Endodermal cell (in vitro differentiated cells): Measurements from ENCODE around the gene BRI3. TPM values are rescaled to one million over a fixed set of nuclear protein-coding genes. Genes with fewer than 3 reads are reported as not detected.

Source experiments
- DNase-seq: peaks from one replicate; pipeline ENCODE4 v3.0.0-alpha.2; 2017
- H3K27ac ChIP-seq: 2 replicates; pipeline ENCODE4 v1.5.1; 2013; ENCODE audit warnings: mild to moderate bottlenecking, low read depth, low read length, moderate library complexity
- H3K27me3 ChIP-seq: 2 replicates; pipeline ENCODE4 v1.6.1; 2013; ENCODE audit warnings: mild to moderate bottlenecking, low read length, moderate library complexity; ENCODE audit not compliant: insufficient read depth, control insufficient read depth, poor library complexity, severe bottlenecking
- H3K36me3 ChIP-seq: 2 replicates; pipeline ENCODE4 v1.7.0; 2013; ENCODE audit warnings: mild to moderate bottlenecking, low read length, moderate library complexity; ENCODE audit not compliant: control insufficient read depth, insufficient read depth
- H3K4me1 ChIP-seq: one replicate; pipeline ENCODE4 v1.7.0; 2013; ENCODE audit warnings: low read length; ENCODE audit not compliant: control insufficient read depth, insufficient read depth
- H3K4me3 ChIP-seq: 2 replicates; pipeline ENCODE4 v1.5.1; 2013; ENCODE audit warnings: mild to moderate bottlenecking, low read length, moderate library complexity
- H3K9ac ChIP-seq: 2 replicates; pipeline ENCODE4 v1.6.1; 2013; ENCODE audit warnings: mild to moderate bottlenecking, low read length, moderate library complexity; ENCODE audit not compliant: poor library complexity, severe bottlenecking; ENCODE audit errors: extremely low read depth
- H3K9me3 ChIP-seq: 2 replicates; pipeline ENCODE4 v1.6.1; 2013; ENCODE audit warnings: mild to moderate bottlenecking, low read length, moderate library complexity; ENCODE audit not compliant: control insufficient read depth
- H3K27ac Mint-ChIP-seq: 2 replicates; pipeline ENCODE4 v1.8.0; 2020; ENCODE audit warnings: mixed read lengths
- H3K27me3 Mint-ChIP-seq: 2 replicates; pipeline ENCODE4 v1.8.0; 2021; ENCODE audit warnings: mild to moderate bottlenecking, mixed read lengths; ENCODE audit not compliant: insufficient read depth
- H3K36me3 Mint-ChIP-seq: 2 replicates; pipeline ENCODE4 v1.8.0; 2020; ENCODE audit warnings: low read depth, mixed read lengths
- H3K4me1 Mint-ChIP-seq: 2 replicates; pipeline ENCODE4 v1.8.0; 2020; ENCODE audit warnings: mixed read lengths
- H3K4me3 Mint-ChIP-seq: 2 replicates; pipeline ENCODE4 v1.8.0; 2020; ENCODE audit warnings: mild to moderate bottlenecking, moderate library complexity, mixed read lengths
- H3K9me3 Mint-ChIP-seq: 2 replicates; pipeline ENCODE4 v1.8.0; 2020; ENCODE audit warnings: mild to moderate bottlenecking, mixed read lengths
- WGBS, 2 experiments: methylation state at CpG; one replicate each; pipeline versions ENCODE4 v1.1.5 to v1.1.7; 2013; ENCODE audit warnings: missing lambda C conversion rate in 2 of 2, mixed read lengths in 1 of 2; ENCODE audit not compliant: insufficient coverage in 1 of 2, insufficient read length in 1 of 2; 5-methylcytosine and 5-hydroxymethylcytosine counted together
- total RNA-seq, 2 donors: library from RNA; stranded (reverse); fragmentation: NEBNext Ultra II Directional in 1 of 2; extraction: Animal tissue kit (Norgen Biotek cat#: 25700) in 1 of 2; gene quantifications; 2 replicates in 1 of 2; 3 replicates in 1 of 2; pipeline ENCODE4 v1.2.1, GENCODE V29; 2021
- TF ChIP-seq, protein P1 (sequence below): fragments of 200-600 bp; sonication (generic); conservative IDR thresholded peaks from 2 replicates; pipeline ENCODE4 v1.5.0; 2021; ENCODE audit warnings: antibody characterized with exemption, mild to moderate bottlenecking

Gene BRI3
- total RNA-seq, 2 donors from 2014 or later, result 130 to 152 TPM

DNA sequence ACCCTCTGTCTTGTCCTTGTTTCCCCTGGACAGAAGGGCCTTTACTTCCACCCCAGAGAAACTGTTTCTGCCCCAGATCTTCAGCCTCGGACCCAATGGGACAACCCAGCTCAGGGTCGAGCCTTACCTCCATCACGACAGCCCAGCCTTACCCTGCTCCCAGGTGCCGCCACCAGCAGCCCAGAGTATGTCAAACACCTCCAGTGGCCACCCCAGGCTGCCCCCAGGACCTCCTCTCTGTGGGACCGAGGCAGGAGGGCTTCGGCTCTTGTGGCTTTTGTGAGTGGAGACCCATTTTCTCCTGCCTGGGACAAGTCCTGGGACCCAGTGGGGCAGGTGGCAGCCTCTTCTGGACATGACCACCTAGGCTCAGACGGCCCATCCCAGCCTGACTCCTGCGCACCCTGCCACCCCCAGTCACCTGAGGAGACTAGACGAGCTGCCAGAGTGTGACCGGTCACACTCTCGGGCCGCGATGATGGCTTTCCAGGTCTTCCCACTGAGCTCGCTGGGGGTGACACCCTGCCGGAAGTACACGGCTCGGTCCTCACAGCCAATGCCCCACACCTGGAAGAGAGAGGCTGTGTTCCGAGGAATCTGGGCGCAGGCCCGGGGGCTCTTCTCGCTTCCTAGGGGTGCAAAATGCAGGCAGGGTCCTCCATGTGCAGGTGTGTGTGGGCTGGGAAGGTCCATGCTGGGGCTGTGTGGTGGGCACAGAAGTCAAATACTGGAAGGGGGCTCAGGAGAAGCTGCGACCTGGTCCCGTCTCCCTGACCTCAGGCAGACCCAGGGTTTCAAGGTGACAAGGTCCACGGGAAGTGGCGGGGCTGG, 44.9 kb upstream of the BRI3 start:
- Histone ChIP-seq H3K9ac (no peak overlapping the region), H3K4me3 (no peak overlapping the region), H3K27me3 (no peaks in the 10 kb centered on the region), H3K27ac (no peak overlapping the region), H3K9me3 (no peaks in the 10 kb centered on the region), H3K4me1 (no peaks in the 10 kb centered on the region), H3K36me3 (no peaks in the 10 kb centered on the region)
- Mint-ChIP-seq H3K27ac (no peak overlapping the region), H3K4me1 (no peaks in the 10 kb centered on the region), H3K27me3 (no peaks in the 10 kb centered on the region), H3K9me3 (no peaks in the 10 kb centered on the region), H3K36me3 (peaks cover 25% of the 10 kb centered on the region), H3K4me3 (no peak overlapping the region)
- 91 to 95% methylated on average over 10 to 25 of the region's 25 CpGs for WGBS, 2 experiments
- DNase-seq, result no peak
- TF ChIP-seq, protein P1, sequence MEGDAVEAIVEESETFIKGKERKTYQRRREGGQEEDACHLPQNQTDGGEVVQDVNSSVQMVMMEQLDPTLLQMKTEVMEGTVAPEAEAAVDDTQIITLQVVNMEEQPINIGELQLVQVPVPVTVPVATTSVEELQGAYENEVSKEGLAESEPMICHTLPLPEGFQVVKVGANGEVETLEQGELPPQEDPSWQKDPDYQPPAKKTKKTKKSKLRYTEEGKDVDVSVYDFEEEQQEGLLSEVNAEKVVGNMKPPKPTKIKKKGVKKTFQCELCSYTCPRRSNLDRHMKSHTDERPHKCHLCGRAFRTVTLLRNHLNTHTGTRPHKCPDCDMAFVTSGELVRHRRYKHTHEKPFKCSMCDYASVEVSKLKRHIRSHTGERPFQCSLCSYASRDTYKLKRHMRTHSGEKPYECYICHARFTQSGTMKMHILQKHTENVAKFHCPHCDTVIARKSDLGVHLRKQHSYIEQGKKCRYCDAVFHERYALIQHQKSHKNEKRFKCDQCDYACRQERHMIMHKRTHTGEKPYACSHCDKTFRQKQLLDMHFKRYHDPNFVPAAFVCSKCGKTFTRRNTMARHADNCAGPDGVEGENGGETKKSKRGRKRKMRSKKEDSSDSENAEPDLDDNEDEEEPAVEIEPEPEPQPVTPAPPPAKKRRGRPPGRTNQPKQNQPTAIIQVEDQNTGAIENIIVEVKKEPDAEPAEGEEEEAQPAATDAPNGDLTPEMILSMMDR, result no peak

DNA sequence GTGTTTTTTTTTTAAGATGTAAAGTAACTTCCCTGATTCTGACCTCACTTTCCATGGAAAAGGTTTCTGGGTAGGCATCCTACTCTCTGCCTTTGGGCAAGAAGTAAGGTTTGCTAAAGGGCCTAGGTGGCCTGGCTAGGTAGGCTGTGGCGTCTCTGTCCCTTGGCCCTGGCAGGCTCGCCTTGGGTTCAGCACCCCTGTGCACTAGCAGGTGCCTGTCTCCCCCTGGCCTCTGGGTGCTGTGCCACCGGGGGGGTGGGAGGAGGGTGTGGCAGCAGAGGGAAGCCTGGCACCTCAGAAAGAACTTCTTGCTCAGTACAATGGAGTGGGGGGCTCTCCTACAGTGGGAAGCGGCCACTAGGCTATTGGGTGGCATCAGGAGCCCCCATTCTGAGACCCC, 43.4 kb upstream of the BRI3 start:
- Histone ChIP-seq H3K4me3 (no peak overlapping the region), H3K27ac (no peak overlapping the region), H3K9me3 (no peaks in the 10 kb centered on the region), H3K9ac (no peak overlapping the region), H3K4me1 (no peaks in the 10 kb centered on the region), H3K27me3 (no peaks in the 10 kb centered on the region), H3K36me3 (no peaks in the 10 kb centered on the region)
- no peak for DNase-seq
- Mint-ChIP-seq H3K27ac (no peak overlapping the region), H3K4me3 (no peak overlapping the region), H3K9me3 (no peaks in the 10 kb centered on the region), H3K36me3 (peaks cover 25% of the 10 kb centered on the region), H3K4me1 (no peaks in the 10 kb centered on the region), H3K27me3 (no peaks in the 10 kb centered on the region)
- WGBS, 2 experiments, result 92 to 100% methylated on average over 2 to 4 of the region's 4 CpGs
- TF ChIP-seq, protein P1, result no peak

DNA sequence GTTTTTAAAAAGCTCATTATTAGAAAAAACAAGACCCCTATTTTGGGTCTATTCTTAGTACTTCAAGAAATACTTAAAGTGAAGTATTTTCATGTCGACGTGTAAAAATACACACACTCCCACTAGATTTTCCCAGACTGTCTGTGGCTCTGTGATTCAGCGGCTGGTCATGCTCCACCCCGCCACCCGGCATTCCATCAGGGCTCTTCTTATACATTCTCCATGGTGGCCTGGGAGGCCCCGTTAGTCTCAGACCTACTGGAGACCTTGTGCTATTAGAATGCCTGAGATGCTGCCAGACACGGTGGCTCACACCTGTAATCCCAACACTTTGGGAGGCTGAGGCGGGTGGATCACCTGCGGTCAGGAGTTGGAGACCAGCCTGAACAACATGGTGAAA, 42.5 kb upstream of the BRI3 start:
- no peak overlapping the region for H3K27ac Mint-ChIP-seq
- no peaks in the 10 kb centered on the region for H3K27me3 ChIP-seq
- TF ChIP-seq, protein P1, result no peak
- 97 to 98% methylated on average over 7 to 9 of the region's 9 CpGs for WGBS, 2 experiments
- peaks cover 25% of the 10 kb centered on the region for H3K36me3 Mint-ChIP-seq
- no peaks in the 10 kb centered on the region for H3K27me3 Mint-ChIP-seq
- no peaks in the 10 kb centered on the region for H3K4me1 ChIP-seq
- no peaks in the 10 kb centered on the region for H3K36me3 ChIP-seq
- H3K9me3 Mint-ChIP-seq, result no peaks in the 10 kb centered on the region
- H3K4me3 ChIP-seq, result no peak overlapping the region
- H3K9ac ChIP-seq, result no peak overlapping the region
- no peaks in the 10 kb centered on the region for H3K9me3 ChIP-seq
- no peaks in the 10 kb centered on the region for H3K4me1 Mint-ChIP-seq
- H3K4me3 Mint-ChIP-seq, result no peak overlapping the region
- H3K27ac ChIP-seq, result no peak overlapping the region
- DNase-seq, result no peak
